Left renal cortex interstitium (tissue), 4 donors: Measurements from ENCODE around the gene CXCL14. TPM values are rescaled to one million over a fixed set of nuclear protein-coding genes. Genes with fewer than 3 reads are reported as not detected.

ENCODE experiments used
- DNase-seq, 4 donors: peaks; one replicate each; pipeline ENCODE4 v3.0.0-alpha.2; 2013; ENCODE audit warnings: low read depth in 4 of 4, low spot score in 2 of 4, missing footprints in 1 of 4
- polyA plus RNA-seq, 4 donors: library from polyadenylated mRNA; unstranded; fragments of 120-200 nt; gene quantifications; one replicate each; pipeline ENCODE4 v1.2.1, GENCODE V29; 2013; ENCODE audit not compliant: insufficient read length in 4 of 4

CXCL14 gene
- polyA plus RNA-seq: 10 to 100 TPM; 24.9 to 45.0 (median 36.3) TPM

GRCh38 chr5:135578685-135579341 lies at the start of gene CXCL14:
TSS of gene CXCL14 (minus strand) at chr5:135578991. CDS start at chr5:135578778, 213 bp downstream.
- DNase-seq: no peak

- no peak for DNase-seq
These were observed 47.8 kb upstream of the CXCL14 start for GRCh38 chr5:135626636-135627035.

- no peak for DNase-seq
These were observed 47.2 kb upstream of the CXCL14 start for GRCh38 chr5:135625961-135626360.

GRCh38 chr5:135625486-135625885 lies 46.7 kb upstream of the CXCL14 start:
- no peak for DNase-seq

GRCh38 chr5:135625061-135625460 lies 46.3 kb upstream of the CXCL14 start:
- no peak for DNase-seq

- DNase-seq: no peak
These were observed 44.5 kb upstream of the CXCL14 start for GRCh38 chr5:135623186-135623715.

GRCh38 chr5:135615581-135616260 lies 36.9 kb upstream of the CXCL14 start:
- no peak for DNase-seq

- DNase-seq: no peak
These were observed 36.4 kb upstream of the CXCL14 start for GRCh38 chr5:135615171-135615570.

GRCh38 chr5:135609981-135610380 lies 31.2 kb upstream of the CXCL14 start:
- no peak for DNase-seq

- DNase-seq: no peak
These were observed 30.1 kb upstream of the CXCL14 start for GRCh38 chr5:135608761-135609443.

GRCh38 chr5:135608361-135608760 lies 29.6 kb upstream of the CXCL14 start:
- no peak for DNase-seq

GRCh38 chr5:135606431-135606830 lies 27.6 kb upstream of the CXCL14 start:
- no peak for DNase-seq

- no peak for DNase-seq
These were observed 26.4 kb upstream of the CXCL14 start for GRCh38 chr5:135605221-135605620.

GRCh38 chr5:135604056-135604455 lies 25.3 kb upstream of the CXCL14 start:
- DNase-seq: no peak

GRCh38 chr5:135602882-135603721 lies 24.3 kb upstream of the CXCL14 start:
- no peak for DNase-seq

- DNase-seq: no peak
These were observed 22.7 kb upstream of the CXCL14 start for GRCh38 chr5:135601466-135601865.

- DNase-seq: no peak
These were observed 22.2 kb upstream of the CXCL14 start for GRCh38 chr5:135600971-135601381.

- DNase-seq: no peak
These were observed 21.4 kb upstream of the CXCL14 start for GRCh38 chr5:135600152-135600570.

GRCh38 chr5:135599421-135600151 lies 20.8 kb upstream of the CXCL14 start:
- no peak for DNase-seq
